GM18867 (cell line): ENCODE data around the gene ATN1.

Source experiments
- ATAC-seq: cut with Tn5 transposase; IDR thresholded peaks from one replicate; pipeline ENCODE4 v1.9.1; 2021; ENCODE audit warnings: mild to moderate bottlenecking, moderate library complexity; ENCODE audit not compliant: unreplicated experiment

ATN1 gene

DNA sequence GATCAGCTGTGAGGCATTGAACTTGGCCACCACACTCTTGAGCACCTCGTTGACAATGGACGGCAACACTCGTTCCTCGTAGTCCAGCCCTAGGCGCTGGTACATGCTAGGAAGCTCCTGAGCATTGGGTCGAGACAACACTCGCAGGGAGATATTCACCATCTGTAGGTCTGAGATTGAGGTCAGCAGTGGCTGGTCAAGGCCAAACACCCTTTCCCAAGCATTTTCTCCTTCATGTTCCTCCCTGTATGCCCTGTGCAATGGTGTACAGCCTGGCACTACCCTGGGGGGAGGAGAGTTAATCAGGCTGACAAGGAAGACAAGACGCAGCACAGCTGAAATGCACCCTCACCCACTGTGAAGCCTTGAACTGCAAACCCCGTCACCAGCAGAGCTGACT, 40.7 kb downstream of the ATN1 start:
- no peak for ATAC-seq

- ATAC-seq, result peak; percentile 6
Measured at GRCh38 chr12:6970096-6970527, 42.4 kb downstream of the ATN1 start.

- ATAC-seq, result no peak
Measured at GRCh38 chr12:6974180-6974579, 46.4 kb downstream of the ATN1 start.

DNA sequence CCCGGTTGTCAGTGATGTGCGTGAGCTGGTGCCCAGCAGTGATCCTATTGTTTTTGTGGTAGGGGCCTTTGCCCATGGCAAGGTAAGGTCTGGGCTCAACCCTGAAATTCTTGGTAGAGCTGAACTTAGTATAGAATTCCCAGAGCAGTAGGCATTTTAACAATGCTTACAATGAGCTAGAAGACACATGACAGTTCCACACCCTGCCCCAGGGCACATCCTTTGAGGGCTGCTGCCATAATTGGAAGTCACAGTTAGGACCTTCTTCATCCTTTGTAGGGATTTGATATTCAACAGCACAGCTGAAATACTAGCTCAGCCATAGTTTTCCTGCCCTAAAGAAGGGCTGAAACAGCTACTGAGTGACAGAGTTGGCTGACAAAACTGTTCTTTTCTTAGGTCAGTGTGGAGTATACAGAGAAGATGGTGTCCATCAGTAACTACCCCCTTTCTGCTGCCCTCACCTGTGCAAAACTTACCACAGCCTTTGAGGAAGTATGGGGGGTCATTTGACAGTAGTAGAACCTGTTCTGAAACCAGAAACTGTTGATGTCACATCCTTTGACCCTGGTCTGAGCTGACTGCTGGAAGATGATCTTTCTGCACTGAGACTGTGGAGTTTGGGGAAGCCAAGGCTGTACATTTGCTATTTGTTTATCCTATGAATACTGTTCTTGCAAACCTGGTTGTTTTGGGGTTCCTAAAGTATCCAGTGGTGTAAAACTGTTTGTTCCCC, 47.7 kb downstream of the ATN1 start:
- ATAC-seq, result no peak

GRCh38 chr12:6977653-6978052, 49.9 kb downstream of the ATN1 start:
- ATAC-seq, result no peak

GRCh38 chr12:6978188-6978587, 50.4 kb downstream of the ATN1 start:
- no peak for ATAC-seq

- ATAC-seq, result no peak
Measured at GRCh38 chr12:6978611-6979011, 50.9 kb downstream of the ATN1 start.

- ATAC-seq, result no peak
Measured at GRCh38 chr12:6979021-6979420, 51.3 kb downstream of the ATN1 start.

GRCh38 chr12:6979453-6979852, 51.7 kb downstream of the ATN1 start:
- no peak for ATAC-seq

GRCh38 chr12:6980075-6980474, 52.3 kb downstream of the ATN1 start:
- no peak for ATAC-seq

- ATAC-seq, result no peak
Measured at GRCh38 chr12:6980740-6981139, 53.0 kb downstream of the ATN1 start.

DNA sequence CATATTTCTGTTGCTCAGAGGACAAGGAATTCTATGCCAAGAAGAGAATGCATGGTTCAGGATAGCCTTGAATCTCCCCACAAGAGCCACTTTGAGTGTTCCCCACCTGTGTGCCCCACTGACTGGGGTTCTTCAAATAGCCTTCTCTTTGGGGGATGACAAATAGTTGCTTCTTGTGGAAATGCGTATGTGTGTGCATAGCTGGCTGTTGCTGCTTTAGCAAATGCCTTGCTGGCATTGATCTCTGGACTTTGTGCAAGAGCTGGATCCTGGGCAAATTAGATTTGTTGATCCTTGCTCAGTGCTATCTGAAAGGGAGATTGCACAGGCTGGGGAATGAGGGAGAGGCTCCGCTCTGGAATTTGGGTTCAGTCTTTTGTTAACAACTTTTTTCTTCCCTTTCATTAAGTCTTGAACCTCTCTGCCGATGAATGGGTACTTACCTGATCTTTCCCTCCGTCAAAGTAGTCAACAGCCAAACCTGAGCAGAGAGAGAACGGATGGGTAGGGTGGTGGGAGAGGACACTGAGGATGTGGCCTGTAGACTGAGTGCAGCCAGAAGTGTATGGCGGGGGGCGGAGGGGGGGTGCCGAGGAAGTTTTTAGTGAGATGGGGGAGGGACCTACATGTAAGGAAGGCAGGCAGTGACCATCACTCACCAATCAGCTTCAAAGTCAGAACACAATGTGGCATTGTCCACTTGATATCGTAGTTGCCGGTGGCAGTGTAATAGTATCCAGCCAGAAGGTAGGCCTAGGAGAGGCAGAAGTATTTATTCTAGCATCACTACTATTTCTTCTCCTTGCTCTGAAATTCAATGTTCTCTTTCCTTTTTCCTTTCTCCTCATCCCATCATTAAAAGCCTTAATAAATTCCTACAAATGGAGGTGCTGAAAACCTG, 53.6 kb downstream of the ATN1 start:
- no peak for ATAC-seq

GRCh38 chr12:6982532-6982931, 54.8 kb downstream of the ATN1 start:
- ATAC-seq, result no peak

DNA sequence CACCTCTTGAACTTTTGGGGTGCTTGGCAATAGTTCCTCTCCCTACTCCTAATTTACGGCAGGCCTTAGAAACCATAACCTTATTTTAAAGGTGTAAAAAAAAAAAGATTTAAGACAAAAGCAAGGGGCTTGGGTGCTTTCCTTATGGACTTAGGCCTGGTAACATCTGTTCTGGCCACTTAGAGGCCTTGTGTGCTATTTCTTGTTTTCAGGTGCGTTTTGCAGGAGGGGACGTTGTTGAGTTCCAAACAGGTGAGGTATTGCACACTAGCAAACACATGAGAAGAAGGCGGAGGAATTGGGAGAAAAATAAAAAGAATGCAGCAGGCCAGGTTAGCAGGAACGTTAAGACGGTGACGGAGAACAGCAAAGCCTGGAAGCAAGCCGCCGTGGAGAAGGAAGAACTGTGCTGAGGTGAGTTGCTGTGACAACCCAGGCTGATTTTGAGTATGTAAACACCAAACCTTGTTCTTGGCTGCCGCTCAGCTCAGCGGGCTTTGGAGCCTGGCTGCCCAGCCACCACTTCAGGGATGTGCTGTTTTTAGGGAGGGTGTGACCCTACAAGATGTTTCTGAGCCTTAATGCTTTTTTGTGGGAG, 60.3 kb downstream of the ATN1 start:
- ATAC-seq, result no peak
